ENCODE measurements around the gene TBCD.

The TBCD gene

DNA sequence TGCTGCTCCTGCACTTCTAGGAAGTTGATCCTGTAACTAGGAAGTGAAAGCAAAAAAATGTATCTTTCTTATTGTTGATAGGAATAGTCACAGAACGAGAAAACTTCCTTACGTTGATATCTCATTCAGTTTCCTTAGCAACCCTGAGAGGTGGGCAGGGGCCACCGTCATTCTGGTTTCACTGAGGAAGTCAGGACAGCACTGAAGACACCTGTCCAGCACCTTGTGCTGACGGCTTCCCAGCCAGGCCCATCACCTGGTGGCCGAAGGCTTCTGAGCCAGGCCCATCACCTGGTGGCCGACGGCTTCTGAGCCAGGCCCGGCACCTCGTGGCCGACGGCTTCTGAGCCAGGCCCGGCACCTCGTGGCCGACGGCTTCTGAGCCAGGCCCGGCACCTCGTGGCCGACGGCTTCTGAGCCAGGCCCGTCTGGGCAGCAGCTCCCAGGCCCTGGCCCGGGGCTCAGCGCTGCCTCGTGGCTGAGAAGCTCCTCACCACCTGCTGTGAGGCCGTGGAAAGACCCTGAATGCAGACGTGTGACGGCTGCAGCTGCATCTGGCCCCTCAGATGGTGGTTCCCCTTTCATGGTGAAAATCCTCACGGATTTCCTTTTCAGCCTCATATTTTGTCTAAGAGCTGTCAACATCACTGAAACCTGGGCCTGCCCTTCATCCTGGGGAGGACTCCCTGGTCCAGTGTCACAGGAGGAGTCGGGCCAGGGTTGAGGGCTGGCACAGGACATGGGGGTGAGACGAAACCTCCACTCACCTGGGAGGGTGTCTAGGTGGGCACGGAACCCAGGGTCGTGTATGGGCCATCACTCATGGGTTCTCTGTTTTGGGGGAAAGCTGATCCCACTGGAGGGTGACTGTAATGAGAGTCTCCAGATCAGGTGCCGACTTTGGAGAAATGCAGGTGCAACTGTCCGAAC is 121.0 kb downstream of the TBCD start:
- no peak for DNase-seq

DNA sequence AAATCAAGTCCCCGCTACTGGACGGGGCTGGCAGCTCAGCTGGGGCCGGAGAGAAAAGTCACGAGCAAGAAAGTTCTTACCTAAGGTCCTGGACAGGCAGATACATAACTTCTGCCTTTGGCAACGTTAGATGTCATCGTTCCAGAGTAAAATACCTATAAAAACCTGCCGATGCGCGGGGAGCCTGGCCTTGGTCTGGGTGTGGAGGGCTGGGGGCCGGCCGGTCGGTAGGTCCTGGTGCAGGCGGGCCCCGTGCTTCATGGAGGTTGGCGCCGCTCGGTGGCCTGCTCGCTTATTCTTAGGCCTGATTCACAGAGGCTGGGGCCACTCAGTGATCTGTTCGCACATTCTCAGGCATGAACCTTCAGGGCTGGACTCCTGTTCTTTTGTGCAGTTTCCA is 121.7 kb downstream of the TBCD start:
- no peak for DNase-seq

DNA sequence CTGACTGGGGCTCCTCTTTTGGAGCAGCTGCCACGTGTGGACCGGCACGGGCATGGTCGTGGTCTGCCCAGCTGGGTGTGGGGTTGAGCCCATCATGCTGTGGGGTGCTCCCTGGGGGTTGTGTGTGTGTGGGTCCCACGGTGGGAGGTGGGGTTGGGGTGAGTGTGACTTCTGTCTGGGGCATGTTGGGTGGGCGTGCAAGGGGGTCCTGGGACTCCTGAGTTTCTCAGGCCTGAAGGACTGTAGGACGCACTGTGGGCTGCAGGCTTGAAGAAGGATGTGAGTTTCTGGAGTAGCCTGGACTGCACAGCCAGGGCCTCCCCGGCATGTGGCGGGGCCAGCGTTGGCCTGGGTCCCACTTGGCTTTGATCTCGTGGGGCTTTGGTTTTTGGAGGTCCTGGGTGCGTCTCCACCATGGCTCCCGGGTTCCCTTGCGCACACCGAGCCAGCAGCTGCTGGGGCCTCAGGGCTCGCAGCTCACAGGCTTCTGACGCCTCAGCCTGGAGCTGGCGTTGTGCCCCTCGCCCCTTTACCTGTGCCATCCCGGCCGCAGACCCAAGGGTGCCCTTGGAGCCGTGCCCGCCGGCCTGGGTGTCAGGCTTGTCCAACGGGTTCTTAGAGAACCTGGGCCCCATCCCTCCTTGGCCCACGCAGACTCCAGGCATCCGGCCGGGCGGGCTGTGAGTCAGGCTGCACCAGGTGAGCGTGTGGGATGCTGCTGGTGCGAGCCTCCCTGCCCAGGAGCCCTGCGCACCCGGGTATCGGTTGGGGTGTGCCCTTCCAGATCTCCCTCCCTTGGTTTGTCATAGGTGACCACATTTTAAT is 122.4 kb downstream of the TBCD start:
- no peak for DNase-seq

DNA sequence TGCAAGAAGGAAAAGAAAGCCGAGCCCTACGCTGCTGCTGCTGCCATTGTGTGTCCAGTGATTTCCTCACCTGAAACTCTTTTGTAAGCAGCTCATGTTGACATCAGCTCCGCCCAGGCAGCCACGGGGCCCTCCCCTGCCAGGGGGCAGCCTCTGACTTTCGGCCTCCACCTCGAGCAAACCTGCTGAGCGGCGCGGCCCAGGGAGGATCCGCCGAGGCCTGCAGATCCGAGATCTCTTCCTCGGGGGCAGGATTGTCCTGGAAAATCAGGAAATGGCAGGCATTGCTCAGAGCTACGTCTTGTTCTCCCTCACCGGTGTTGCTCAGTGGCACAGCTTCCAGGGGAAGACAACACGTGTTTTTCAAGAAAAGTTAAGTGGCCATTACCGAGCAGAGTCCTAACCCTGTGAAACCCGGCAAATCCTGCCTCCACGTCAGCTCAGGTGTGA is 123.6 kb downstream of the TBCD start:
- no peak for DNase-seq

DNA sequence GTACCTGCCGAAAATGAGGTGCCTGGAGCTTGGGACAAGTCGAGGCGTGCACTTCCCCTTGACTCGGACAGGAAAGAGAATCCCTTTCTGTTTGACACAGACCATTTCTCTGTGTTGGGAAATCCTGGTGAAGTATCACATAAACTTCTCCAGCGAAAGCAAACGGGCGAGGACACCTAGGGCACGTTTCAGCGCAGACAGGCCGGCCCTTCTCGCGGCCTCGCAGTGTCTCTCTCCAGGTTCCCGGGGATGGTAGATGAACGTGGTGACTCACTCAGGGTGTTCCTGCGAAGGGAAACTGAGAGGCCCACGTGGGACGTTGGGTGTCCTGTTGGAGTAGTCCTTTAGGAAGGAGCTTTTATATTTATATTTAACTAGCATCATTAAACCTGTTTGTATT is 124.3 kb downstream of the TBCD start:
- DNase-seq: no peak

DNA sequence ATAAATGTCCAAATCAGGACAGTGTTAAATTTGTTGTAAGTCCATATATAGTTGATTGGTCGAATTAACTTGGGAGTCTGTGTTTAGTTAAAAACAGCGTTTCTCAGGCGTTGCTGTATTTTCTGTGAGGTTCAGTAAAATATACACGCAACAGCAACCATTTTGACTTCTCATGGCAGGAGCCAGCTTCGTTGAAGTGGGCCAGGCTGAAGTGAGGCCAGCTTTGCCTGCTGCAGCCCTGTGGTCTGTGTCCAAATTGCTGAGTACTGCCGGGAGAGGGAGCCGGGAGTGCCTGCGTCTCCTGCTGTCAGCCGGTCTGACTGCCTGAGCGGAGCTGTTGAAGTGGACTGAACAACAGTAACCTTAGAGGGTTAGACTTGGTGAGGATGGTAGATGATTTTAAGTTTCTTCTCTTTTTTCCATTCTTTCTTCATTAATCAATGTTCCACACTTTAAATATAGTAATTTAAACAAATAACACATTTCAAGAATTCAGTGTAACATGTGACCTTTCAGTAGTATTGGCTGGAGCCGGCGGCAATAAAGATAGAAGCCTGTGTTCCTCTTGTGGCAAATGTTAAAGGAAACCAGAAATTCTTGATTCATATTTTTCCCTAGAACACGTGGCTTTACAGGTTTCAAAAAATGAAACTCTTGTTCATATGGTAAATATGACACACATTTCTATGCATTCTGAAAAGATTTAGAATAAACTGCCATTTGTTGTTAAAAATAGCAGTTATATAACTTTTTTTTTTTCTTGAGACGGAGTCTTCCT is 124.9 kb downstream of the TBCD start:
- no peak for DNase-seq

DNA sequence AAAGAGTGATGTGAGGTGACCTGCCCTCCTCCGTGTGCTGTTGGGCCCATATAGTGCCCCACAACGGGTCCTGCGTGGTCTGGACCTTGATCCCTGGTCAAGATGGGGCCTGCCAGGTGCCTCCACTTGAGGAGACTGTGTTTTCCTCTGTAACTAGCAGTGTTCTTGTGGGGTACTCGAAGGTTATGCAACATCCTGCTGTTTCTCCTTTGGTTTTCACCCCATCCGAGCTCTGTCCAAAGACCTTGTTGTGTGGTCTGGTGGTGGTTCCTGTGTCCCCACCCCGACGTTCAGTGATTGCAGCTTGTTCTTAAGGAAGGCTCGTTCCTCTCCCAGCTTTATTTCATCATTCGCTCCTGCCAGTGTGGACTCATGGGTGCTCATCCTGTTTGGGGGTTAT is 126.7 kb downstream of the TBCD start:
- DNase-seq: no peak

DNA sequence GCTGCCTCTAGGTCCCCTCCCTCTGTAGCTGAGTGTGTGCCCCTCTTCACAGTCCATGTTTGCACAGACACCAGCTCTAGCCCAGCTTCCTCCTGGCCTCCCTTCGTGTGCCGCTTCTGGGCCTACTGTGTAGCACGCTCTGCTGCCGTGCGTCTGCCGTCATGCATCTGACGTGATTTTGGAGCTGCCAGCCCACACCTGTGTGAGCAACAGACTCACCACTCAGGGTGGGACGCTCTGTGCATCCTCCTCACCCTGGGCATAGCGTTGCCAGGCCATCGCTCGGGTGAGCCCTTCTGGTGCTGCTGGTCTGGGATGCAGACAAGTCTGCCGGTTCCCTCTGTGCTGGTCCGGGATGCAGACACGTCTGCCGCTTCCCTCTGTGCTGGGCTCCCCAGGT is 127.4 kb downstream of the TBCD start:
- no peak for DNase-seq

DNA sequence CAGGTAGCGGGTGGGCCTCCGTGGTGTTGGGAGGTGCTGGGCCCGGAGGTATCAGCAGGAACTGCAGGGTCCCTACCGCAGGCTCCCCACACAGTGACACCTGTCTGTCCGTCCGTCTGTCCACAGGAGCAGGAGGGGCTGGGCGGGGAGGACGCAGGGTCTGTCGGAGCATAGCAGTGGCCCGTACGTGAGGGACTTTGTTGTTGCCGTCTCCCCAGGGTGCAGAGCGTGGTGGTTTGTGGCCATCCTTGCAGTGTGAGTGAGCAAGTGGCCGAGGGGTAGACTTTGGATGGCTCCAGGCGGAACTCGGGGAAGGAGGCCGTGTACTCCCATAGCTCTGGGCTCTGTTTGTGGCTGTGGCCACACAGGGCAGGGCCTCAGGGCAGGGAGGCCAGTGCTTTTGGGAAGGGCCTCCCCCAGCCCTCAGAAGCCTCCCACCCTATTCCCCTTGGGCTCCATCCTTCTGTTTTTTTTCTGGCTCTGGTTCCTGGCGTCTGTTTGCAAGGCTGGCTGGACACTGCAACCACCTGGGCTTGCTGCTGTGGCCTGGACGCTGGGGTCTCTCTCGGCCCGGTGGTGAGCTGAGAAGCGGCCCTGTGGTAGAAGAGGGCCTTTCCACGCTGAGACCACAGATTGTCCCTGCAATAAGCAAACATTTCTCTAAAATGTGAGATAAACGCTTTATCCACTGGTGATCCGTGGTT is 128.9 kb downstream of the TBCD start:
- DNase-seq: no peak

DNA sequence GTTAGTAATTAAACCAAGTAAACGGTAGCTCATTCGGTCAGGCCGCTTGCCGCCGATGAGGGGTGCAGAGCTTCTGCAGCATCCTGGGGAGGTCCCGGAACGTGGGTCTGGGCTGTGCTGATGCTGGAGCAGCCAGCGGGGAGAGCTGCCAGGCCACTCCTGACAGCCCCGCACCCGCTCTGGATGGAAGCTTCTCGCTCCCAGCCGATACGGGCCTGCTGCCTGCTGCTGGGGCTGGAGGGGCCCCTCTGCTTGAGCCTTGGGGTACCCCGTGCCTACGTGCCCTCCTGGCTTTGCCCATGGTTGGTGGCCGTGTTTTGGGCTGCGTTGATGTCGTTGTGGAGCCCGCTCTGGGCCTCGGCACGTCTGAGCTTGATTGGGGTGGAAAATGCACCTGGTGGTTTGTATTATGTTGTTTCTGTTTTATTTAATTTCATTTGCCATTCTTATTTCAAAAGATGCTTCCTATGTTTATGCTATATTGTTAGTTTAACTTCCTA is 129.5 kb downstream of the TBCD start:
- no peak for DNase-seq

DNA sequence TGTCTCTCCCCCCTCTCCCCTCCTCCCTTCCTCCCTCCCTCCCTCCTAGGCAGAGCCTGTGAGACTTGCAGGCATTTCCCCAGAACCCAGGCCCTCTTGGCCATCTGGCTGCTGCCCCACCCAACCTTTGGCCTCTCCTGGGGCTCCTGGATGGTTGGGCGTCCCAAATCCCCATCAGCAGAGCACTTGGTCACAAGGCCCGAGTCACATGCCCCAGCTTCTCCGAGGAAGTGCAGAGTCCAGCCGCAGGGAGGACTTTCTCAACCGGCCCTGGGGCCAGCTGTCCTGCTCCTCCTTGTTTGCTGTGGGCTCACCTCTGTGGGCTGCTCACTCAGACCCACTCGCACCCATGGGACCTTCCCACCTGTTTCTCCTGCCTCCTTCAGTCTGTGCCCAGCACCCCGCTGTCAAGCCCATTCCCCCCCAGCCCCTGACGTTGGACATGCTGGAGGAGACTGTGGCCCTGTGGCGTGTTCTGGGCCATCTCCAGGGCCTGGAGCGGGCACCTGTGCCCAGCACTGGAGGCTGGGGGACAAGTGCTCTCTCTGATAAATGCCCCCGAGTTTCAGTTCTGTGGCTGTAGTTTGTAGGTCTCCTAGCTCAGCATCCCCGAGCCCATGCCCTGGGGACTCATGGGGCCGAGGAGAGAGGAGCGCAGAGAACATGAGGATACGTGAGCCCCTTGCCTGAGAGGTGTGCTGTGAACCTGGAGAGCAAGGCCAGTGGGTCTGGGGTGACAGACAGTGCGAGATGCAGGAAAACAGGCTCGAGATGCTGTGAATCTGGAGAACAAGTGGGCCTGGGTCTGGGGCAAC is 130.2 kb downstream of the TBCD start:
- no peak for DNase-seq

DNA sequence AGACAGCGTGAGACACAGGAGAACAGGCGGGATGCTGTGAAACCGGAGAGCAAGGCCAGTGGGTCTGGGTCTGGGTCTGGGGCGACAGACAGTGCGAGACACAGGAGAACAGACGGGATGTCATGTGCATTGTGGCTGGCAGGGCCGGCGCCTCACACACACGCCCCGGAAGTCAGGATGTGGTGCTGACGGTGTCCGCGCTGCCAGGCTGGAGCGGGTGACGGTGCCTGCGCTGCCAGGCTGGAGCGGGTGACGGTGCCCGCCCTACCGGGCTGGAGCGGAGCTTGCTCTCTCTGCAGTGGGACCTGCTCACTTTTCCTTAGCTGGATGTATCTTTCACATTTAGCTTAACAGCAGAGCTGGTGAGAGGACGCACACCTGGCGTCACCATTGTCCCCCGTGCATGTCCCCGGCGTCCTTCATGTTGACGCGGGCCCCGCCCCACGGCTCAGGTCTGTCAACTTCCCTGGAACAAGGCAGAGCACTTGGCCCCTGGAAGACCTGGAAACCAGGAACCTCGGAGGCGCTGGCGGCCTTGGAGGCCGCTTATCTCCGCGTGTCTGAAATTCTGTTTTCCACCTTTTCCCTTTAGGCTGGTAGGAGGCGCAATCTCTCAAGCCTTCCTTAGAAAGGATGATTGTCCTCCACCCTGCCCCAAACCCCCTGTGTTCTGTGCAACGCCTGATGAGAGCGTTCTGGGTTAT is 131.0 kb downstream of the TBCD start:
- DNase-seq: peak; percentile 82

DNA sequence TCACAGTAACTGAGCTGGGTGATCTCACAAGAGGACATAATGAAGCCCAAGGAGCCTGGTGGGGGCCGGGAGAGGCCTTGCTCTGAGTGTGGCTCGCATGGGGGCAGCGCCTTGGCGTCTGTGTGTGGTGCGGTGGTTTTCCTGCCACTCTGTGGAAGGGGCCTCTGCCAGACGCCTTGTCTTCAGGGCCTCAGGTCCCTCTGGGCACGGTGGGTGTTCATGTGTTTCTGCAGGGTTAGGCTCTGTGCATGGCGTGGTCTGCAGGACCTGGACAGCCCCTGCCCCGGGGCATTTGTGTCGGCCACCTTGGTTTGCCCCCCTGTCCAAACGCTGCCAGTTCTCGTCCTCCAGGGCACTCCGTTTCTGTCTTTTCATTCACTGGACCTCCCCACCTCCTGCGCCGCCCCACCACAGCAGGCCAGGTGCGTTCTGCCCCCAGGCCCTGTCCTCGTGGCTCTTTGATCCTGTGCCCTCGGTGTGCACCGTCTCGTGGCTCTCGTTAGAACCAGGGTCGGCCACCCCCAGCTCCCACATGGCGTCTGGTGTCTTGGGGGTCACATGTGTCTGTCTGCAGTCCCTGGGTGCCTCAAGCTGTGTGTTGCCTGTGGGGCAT is 131.7 kb downstream of the TBCD start:
- DNase-seq: no peak

DNA sequence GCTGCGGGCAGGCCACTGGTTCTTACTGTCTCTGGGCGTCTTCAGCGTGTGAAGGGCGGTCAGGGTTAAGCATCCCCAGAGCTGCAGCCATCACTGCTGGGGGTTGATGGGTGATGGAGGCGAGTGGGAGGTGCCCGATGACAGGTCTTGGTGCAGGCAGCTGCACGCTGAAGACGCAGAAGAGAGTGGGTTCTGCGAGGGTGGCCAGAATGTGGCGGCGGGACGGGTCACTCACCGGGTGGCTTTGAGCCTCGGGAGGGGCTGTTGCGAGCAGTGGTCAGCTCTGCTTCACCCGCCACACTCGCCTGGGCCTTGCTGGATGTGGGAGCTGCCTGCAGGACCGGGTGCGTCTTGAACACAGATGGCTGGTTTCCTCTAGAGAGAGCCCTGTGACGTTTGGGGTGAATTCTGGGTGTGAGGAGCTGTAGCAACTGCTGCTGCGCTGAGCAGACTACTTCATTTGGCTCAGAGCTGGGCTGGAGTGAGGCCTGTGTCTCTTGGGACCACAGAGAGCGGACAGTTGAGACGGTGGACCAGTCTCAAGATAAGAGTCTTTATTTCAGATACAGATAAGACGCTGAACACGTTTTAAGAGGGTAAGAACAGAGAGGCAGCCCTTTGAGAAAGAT is 132.6 kb downstream of the TBCD start:
- DNase-seq: no peak

DNA sequence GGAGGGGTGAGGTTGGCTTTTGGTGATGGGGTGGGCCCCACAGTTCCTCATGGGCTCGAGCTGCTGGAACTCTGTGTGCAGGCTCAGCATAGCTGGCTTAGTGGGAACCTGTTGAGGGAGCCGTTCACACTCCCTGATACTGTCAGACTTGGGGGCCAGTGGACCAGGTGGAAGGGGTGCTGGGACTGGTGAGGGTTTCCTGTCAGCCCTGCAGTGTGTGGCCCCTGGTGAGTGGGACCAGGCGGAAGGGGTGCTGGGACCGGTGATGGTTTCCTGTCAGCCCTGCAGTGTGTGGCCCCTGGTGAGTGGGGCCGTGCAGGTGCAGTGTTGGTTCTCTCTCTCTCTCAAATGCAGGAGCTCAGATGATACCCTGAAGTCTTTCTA is 133.1 kb downstream of the TBCD start:
- DNase-seq: no peak

DNA sequence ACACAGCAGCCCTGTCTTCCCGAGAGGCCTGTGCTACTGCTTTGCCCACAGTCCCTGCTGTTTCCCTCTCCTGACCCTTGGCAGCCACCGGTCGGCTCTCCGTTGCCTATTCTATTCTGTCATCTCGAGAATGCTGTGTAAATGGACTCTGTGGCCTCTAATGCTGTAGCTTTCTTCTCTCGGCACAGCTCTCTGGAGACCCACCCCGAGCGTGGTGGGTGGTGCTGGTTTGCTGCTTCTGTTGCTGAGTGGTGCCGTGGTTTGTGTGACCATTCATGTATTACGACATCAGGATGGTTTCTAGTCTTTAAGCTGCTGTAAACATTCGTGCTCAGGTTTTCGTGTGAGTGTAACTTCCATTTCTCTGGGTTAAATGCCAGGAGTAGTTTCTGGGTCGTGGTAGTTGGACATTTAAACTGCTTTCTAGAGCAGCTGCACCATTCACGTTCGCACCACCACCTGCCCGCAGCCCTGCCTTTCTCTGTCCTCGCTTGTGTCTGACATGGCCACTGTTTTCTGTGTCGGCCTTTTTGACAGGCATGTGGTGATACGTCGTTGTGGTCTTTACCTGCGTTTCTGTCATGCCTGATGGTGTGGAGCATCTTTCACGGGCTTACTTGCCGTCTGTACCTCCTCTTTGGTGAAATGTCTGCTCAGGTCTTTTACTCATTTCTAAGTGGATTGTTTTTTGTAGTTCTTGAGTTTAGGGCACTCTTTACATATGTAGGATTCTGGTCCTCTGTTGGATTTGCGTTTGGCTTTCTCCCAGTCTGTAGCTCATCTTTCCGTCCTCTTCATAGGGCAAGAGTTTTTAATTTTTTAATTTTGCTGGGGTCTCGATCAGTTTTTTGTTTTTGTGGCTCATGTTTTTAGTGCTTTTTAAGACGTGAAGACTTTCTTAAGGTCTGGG is 135.6 kb downstream of the TBCD start:
- DNase-seq: no peak

DNA sequence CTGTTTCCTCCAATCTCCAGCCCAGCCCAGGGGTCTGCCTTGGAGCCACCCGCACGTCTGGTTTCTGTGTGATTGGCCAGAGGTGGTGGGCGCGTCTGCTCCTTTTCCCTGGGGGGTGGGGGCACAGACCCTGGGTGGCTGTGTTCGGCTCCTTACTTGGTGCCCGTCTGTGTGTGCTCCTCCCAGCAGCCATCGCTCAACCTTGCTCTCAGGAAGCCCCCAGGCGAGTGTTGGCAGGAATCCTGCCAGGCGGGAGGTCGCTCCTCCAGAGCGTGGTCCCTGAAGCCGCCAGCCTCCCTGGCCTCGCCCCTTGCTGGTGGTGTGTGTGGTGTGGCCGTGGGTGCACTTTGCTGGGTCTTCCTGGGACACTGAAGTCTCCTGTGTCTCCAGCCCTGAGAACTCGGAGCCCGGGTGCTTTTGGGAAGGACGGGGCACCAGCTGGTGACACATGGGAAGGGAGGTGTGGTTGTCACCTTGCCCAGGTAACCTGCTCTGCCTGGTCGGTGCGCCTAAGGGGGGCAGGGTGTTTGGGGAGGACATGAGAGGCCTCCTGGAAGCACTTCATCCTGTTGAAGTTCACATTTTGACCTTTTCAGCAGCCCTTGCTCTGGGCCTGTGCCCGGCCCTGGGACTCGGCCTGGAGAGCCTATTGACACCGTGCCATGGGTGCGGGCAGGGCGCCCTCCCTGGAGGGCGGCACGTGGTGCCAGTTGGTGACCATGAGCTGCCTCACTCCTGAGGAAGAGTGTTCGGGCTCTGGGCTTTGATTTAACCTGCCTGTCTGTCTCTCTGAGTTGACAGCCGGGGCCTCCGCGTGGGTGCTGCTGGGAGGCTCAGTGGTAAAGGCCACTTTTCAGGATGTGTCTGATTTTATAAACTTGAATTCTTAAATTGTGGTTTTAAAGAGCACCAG is 137.0 kb downstream of the TBCD start:
- no peak for DNase-seq

All from effector CD4-positive, alpha-beta T cell (primary cell).